ENCODE results near the gene TAOK3. TPM values are rescaled to one million over a fixed set of nuclear protein-coding genes. Genes with fewer than 3 reads are reported as not detected.

Gene TAOK3
- total and polyA plus RNA-seq, 9 of the 15 experiments (the other 6 are each of a cell fraction or from before 2014, with no cell fraction given), result 24.3 to 83.5 (median 47.1) TPM

DNA sequence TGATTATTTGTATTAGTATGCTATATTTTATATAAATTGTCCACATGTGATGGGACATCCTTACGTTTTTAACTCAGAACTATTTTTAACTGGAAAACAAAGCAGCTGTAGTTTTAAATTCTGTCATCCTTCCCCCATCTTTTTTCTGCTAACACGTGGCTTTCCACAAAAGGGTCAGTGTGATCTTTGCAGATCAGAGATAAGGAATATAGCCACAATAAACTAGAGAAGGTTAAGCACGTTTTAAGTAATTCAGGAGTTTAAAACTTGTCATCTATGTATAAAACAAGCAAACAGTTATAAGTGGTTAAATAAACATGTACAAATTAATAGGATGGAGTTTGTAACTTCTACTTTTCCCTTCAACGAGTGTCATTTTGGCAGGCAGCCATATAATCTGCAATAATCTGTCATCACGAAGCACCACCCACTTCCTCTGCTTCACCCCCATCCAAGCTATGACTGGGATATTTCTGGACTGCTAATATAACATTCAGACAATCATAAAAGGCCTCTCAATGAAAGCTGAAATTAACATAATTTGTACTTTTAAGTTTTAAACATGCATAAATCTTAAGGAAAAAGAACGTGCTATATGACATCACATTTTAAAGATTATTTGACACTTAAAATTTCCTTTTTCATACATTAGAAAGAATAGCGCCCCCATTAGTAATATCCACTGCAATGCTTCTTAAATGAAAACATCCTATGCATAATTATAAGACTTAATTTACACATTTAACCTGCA lies 15.3 kb downstream of the TAOK3 start (continued):
- TF ChIP-seq, protein P1, sequence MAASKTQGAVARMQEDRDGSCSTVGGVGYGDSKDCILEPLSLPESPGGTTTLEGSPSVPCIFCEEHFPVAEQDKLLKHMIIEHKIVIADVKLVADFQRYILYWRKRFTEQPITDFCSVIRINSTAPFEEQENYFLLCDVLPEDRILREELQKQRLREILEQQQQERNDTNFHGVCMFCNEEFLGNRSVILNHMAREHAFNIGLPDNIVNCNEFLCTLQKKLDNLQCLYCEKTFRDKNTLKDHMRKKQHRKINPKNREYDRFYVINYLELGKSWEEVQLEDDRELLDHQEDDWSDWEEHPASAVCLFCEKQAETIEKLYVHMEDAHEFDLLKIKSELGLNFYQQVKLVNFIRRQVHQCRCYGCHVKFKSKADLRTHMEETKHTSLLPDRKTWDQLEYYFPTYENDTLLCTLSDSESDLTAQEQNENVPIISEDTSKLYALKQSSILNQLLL (CRISPR knock-in tag; IDR thresholded peaks at IDR 0.05; ENCODE audit: borderline replicate concordance), result no peak
- TF ChIP-seq ZNF165 (CRISPR knock-in tag; IDR thresholded peaks at IDR 0.05; ENCODE audit: borderline replicate concordance) (no peak), MEF2D (tag; conservative IDR thresholded peaks at IDR 0.05; ENCODE audit: low read depth) (peak; percentile 66; the same call in 1 of the 2 replicates), ZNF76 (CRISPR knock-in tag; IDR thresholded peaks at IDR 0.05; ENCODE audit: borderline replicate concordance) (no peak), TAF7 (tag; IDR thresholded peaks at IDR 0.05) (no peak), CBFB (CRISPR knock-in tag; IDR thresholded peaks at IDR 0.05) (no peak), ZNF175 (CRISPR knock-in tag; IDR thresholded peaks at IDR 0.05; ENCODE audit: low read depth) (peak; percentile 34; the same call in 1 of the 2 replicates), KDM5B (IDR thresholded peaks at IDR 0.05; ENCODE audit: insufficient replicate concordance, low read depth, low read length) (no peak), SMARCA4 (IDR thresholded peaks at IDR 0.05) (peak; percentile 86), HNRNPUL1 (IDR thresholded peaks at IDR 0.05; ENCODE audit: low read length) (no peak), CTCF (IDR thresholded peaks at IDR 0.05 in 2 of 3, conservative IDR thresholded peaks at IDR 0.05 in 1 of 3; ENCODE audit: insufficient read depth in 2 of 3, low read depth in 1 of 3, low read length in 3 of 3) (peak in 2 of 3 experiments; percentile 7 to 55; a peak in 4 of 6 replicates), FIP1L1 (IDR thresholded peaks at IDR 0.05; ENCODE audit: low read depth, low read length, poor library complexity, severe bottlenecking) (no peak), FOSL1 (tag; conservative IDR thresholded peaks at IDR 0.05) (peak; percentile 77), HIVEP1 (CRISPR knock-in tag; IDR thresholded peaks at IDR 0.05) (no peak), MAZ (CRISPR knock-in tag; conservative IDR thresholded peaks at IDR 0.05 in 1 of 2, IDR thresholded peaks at IDR 0.05 in 1 of 2) (peak in 1 of 2 experiments; percentile 26; a peak in 2 of 4 replicates)
- TF ChIP-seq, protein P2, sequence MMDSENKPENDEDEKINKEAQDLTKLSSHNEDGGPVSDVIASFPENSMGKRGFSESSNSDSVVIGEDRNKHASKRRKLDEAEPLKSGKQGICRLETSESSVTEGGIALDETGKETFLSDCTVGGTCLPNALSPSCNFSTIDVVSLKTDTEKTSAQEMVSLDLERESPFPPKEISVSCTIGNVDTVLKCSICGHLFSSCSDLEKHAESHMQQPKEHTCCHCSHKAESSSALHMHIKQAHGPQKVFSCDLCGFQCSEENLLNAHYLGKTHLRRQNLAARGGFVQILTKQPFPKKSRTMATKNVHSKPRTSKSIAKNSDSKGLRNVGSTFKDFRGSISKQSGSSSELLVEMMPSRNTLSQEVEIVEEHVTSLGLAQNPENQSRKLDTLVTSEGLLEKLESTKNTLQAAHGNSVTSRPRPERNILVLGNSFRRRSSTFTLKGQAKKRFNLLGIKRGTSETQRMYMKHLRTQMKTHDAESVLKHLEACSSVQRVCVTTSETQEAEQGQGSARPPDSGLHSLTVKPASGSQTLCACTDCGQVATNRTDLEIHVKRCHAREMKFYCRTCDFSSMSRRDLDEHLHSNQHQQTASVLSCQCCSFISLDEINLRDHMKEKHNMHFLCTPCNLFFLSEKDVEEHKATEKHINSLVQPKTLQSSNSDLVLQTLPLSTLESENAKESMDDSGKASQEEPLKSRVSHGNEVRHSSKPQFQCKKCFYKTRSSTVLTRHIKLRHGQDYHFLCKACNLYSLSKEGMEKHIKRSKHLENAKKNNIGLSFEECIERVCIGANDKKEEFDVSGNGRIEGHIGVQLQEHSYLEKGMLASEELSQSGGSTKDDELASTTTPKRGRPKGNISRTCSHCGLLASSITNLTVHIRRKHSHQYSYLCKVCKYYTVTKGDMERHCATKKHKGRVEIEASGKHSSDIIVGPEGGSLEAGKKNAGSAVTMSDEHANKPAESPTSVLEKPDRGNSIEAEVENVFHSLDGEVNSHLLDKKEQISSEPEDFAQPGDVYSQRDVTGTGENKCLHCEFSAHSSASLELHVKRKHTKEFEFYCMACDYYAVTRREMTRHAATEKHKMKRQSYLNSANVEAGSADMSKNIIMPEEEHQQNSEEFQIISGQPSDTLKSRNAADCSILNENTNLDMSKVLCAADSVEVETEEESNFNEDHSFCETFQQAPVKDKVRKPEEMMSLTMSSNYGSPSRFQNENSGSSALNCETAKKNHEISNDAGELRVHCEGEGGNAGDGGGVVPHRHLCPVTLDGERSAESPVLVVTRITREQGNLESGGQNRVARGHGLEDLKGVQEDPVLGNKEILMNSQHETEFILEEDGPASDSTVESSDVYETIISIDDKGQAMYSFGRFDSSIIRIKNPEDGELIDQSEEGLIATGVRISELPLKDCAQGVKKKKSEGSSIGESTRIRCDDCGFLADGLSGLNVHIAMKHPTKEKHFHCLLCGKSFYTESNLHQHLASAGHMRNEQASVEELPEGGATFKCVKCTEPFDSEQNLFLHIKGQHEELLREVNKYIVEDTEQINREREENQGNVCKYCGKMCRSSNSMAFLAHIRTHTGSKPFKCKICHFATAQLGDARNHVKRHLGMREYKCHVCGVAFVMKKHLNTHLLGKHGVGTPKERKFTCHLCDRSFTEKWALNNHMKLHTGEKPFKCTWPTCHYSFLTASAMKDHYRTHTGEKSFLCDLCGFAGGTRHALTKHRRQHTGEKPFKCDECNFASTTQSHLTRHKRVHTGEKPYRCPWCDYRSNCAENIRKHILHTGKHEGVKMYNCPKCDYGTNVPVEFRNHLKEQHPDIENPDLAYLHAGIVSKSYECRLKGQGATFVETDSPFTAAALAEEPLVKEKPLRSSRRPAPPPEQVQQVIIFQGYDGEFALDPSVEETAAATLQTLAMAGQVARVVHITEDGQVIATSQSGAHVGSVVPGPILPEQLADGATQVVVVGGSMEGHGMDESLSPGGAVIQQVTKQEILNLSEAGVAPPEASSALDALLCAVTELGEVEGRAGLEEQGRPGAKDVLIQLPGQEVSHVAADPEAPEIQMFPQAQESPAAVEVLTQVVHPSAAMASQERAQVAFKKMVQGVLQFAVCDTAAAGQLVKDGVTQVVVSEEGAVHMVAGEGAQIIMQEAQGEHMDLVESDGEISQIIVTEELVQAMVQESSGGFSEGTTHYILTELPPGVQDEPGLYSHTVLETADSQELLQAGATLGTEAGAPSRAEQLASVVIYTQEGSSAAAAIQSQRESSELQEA (IDR thresholded peaks at IDR 0.05; ENCODE audit: low read depth), result no peak; the same call in 1 of the 2 replicates

Measured in K562 (cell line).